H7 (cell line): ENCODE data around the gene VDAC2. TPM values are rescaled to one million over a fixed set of nuclear protein-coding genes. Genes with fewer than 3 reads are reported as not detected.

Source experiments
- DNase-seq: peaks from one replicate; pipeline ENCODE4 v3.0.0; 2012
- H3K27me3 ChIP-seq: 2 replicates; pipeline ENCODE4 v1.6.0; 2011; ENCODE audit warnings: mild to moderate bottlenecking, low read length; ENCODE audit not compliant: control insufficient read depth, insufficient read depth
- H3K36me3 ChIP-seq: replicated peaks from 2 replicates; pipeline ENCODE4 v1.5.1; 2011; ENCODE audit warnings: low read length; ENCODE audit not compliant: control insufficient read depth, insufficient read depth
- H3K4me3 ChIP-seq: 2 replicates; pipeline ENCODE4 v1.5.1; 2011; ENCODE audit warnings: low read depth, mild to moderate bottlenecking, control low read depth, low read length, moderate library complexity; ENCODE audit not compliant: insufficient read depth
- total RNA-seq: library from RNA; depleted of rRNA; stranded (reverse); fragments of >200 nt; shearing (Covaris generic); gene quantifications from 2 replicates; pipeline ENCODE4 v1.2.3, GENCODE V29; 2014

Gene VDAC2
- total RNA-seq, 1 experiment from 2014 or later, result 218 TPM

GRCh38 chr10:75244487-75245353, 34.1 kb downstream of the VDAC2 start:
- Histone ChIP-seq H3K4me3 (no peak overlapping the region), H3K36me3 (no peaks in the 10 kb centered on the region), H3K27me3 (no peaks in the 10 kb centered on the region)
- no peak for DNase-seq

- Histone ChIP-seq H3K27me3 (no peaks in the 10 kb centered on the region), H3K36me3 (no peaks in the 10 kb centered on the region), H3K4me3 (no peak overlapping the region)
- DNase-seq, result peak; percentile 64
Measured at GRCh38 chr10:75245354-75246250, 35.0 kb downstream of the VDAC2 start.

GRCh38 chr10:75246506-75246905, 35.9 kb downstream of the VDAC2 start:
- no peak for DNase-seq
- Histone ChIP-seq H3K36me3 (no peaks in the 10 kb centered on the region), H3K4me3 (no peak overlapping the region), H3K27me3 (no peaks in the 10 kb centered on the region)

- no peak for DNase-seq
- Histone ChIP-seq H3K4me3 (no peak overlapping the region), H3K27me3 (no peaks in the 10 kb centered on the region), H3K36me3 (no peaks in the 10 kb centered on the region)
Measured at GRCh38 chr10:75247797-75248196, 37.2 kb downstream of the VDAC2 start.

GRCh38 chr10:75250934-75251333, 40.3 kb downstream of the VDAC2 start:
- Histone ChIP-seq H3K4me3 (no peak overlapping the region), H3K36me3 (no peaks in the 10 kb centered on the region), H3K27me3 (no peaks in the 10 kb centered on the region)
- DNase-seq, result no peak

GRCh38 chr10:75253281-75254220, 43.0 kb downstream of the VDAC2 start:
- H3K4me3 ChIP-seq, result no peak overlapping the region
- H3K27me3 ChIP-seq, result no peaks in the 10 kb centered on the region
- no peaks in the 10 kb centered on the region for H3K36me3 ChIP-seq
- no peak for DNase-seq

GRCh38 chr10:75254739-75255138, 44.1 kb downstream of the VDAC2 start:
- H3K27me3 ChIP-seq, result no peaks in the 10 kb centered on the region
- H3K4me3 ChIP-seq, result no peak overlapping the region
- no peaks in the 10 kb centered on the region for H3K36me3 ChIP-seq
- DNase-seq, result no peak

GRCh38 chr10:75260990-75261389, 50.4 kb downstream of the VDAC2 start:
- H3K4me3 ChIP-seq, result no peak overlapping the region
- H3K36me3 ChIP-seq, result no peaks in the 10 kb centered on the region
- H3K27me3 ChIP-seq, result no peaks in the 10 kb centered on the region
- DNase-seq, result peak; percentile 7

GRCh38 chr10:75261813-75262705, 51.5 kb downstream of the VDAC2 start:
- Histone ChIP-seq H3K36me3 (no peaks in the 10 kb centered on the region), H3K4me3 (no peak overlapping the region), H3K27me3 (no peaks in the 10 kb centered on the region)
- peak; percentile 53 for DNase-seq

- Histone ChIP-seq H3K27me3 (no peaks in the 10 kb centered on the region), H3K36me3 (no peaks in the 10 kb centered on the region), H3K4me3 (no peak overlapping the region)
- peak; percentile 11 for DNase-seq
Measured at GRCh38 chr10:75263806-75264205, 53.2 kb downstream of the VDAC2 start.

- no peak overlapping the region for H3K4me3 ChIP-seq
Measured at GRCh38 chr10:75265856-75266255, 55.3 kb downstream of the VDAC2 start.

GRCh38 chr10:75266945-75267344, 56.3 kb downstream of the VDAC2 start:
- Histone ChIP-seq H3K4me3 (no peak overlapping the region), H3K36me3 (no peaks in the 10 kb centered on the region), H3K27me3 (no peaks in the 10 kb centered on the region)
- DNase-seq, result no peak

More at GRCh38 chr10:75265856-75266255, 55.3 kb downstream of the VDAC2 start:
- Histone ChIP-seq H3K27me3 (no peaks in the 10 kb centered on the region), H3K36me3 (no peaks in the 10 kb centered on the region)
- DNase-seq, result peak; percentile 23

GRCh38 chr10:75269605-75270004, 59.0 kb downstream of the VDAC2 start:
- H3K27me3 ChIP-seq, result no peaks in the 10 kb centered on the region
- no peak overlapping the region for H3K4me3 ChIP-seq
- H3K36me3 ChIP-seq, result no peaks in the 10 kb centered on the region
- DNase-seq, result peak; percentile 28
